HepG2 (cell line): ENCODE results near the gene ACTN1. TPM values are rescaled to one million over a fixed set of nuclear protein-coding genes. Genes with fewer than 3 reads are reported as not detected.

Experiments
- CBFB ChIP-seq: sonication (generic); formaldehyde crosslinking; IDR thresholded peaks from 2 replicates; pipeline ENCODE4 v1.4.0; 2020; ENCODE audit warnings: missing genetic modification reagents
- CBX1 ChIP-seq: IDR thresholded peaks from one replicate; pipeline ENCODE4 v1.6.1; 2016; ENCODE audit warnings: antibody characterized with exemption, low read depth
- FOSL2 ChIP-seq: sonication (generic); formaldehyde crosslinking; IDR thresholded peaks from 2 replicates; pipeline ENCODE4 v1.4.0; 2020; ENCODE audit warnings: missing genetic modification reagents
- KDM3A ChIP-seq: IDR thresholded peaks from 2 replicates; pipeline ENCODE4 v1.6.1; 2018; ENCODE audit warnings: low read depth, missing compliant biosample characterization
- KLF16 ChIP-seq, 2 experiments: sonication (generic) in 1 of 2; formaldehyde crosslinking in 1 of 2; IDR thresholded peaks; 2 replicates each; pipeline versions ENCODE4 v1.6.1 to v1.8.0; 2016 to 2023; ENCODE audit warnings: missing genetic modification reagents in 2 of 2, missing compliant biosample characterization in 1 of 2
- MIXL1 ChIP-seq: IDR thresholded peaks from 2 replicates; pipeline ENCODE4 v1.6.1; 2016
- MYNN ChIP-seq: sonication (generic); formaldehyde crosslinking; IDR thresholded peaks from 2 replicates; pipeline ENCODE4 v1.4.0; 2020; ENCODE audit warnings: mild to moderate bottlenecking, low read depth, missing genetic modification reagents
- NFKB2 ChIP-seq: sonication (generic); formaldehyde crosslinking; IDR thresholded peaks from 2 replicates; pipeline ENCODE4 v1.4.0; 2020; ENCODE audit warnings: missing genetic modification reagents, borderline replicate concordance
- RARA ChIP-seq: IDR thresholded peaks from 2 replicates; pipeline ENCODE4 v1.6.1; 2016; ENCODE audit warnings: missing genetic modification reagents, missing compliant biosample characterization
- RXRA ChIP-seq: sonication (generic); formaldehyde crosslinking; IDR thresholded peaks from 2 replicates; pipeline ENCODE4 v1.5.1; 2020; ENCODE audit warnings: missing genetic modification reagents
- SYNCRIP ChIP-seq: fragments of 200-400 bp; formaldehyde crosslinking; IDR thresholded peaks from 2 replicates; pipeline ENCODE4 v1.6.1; 2018; ENCODE audit warnings: mild to moderate bottlenecking, low read depth, low read length; ENCODE audit not compliant: insufficient read depth
- TAF15 ChIP-seq: fragments of 200-400 bp; formaldehyde crosslinking; IDR thresholded peaks from one replicate; pipeline ENCODE4 v1.6.1; 2018; ENCODE audit warnings: mild to moderate bottlenecking, low read depth, low read length; ENCODE audit not compliant: poor library complexity, severe bottlenecking
- TMF1 ChIP-seq: sonication (generic); formaldehyde crosslinking; IDR thresholded peaks from 2 replicates; pipeline ENCODE4 v1.8.1; 2022; ENCODE audit warnings: low read depth, missing genetic modification reagents
- TSC22D2 ChIP-seq: sonication (generic); formaldehyde crosslinking; IDR thresholded peaks from 2 replicates; pipeline ENCODE4 v1.5.1; 2020; ENCODE audit warnings: missing genetic modification reagents, mild to moderate bottlenecking, borderline replicate concordance
- ZBTB21 ChIP-seq: sonication (generic); formaldehyde crosslinking; IDR thresholded peaks from 2 replicates; pipeline ENCODE4 v1.4.0; 2020; ENCODE audit warnings: missing genetic modification reagents
- ZNF570 ChIP-seq: sonication (generic); formaldehyde crosslinking; IDR thresholded peaks from 2 replicates; pipeline ENCODE4 v1.4.0; 2020; ENCODE audit warnings: mild to moderate bottlenecking, missing genetic modification reagents, borderline replicate concordance
- ZNF589 ChIP-seq: sonication (generic); formaldehyde crosslinking; conservative IDR thresholded peaks from 2 replicates; pipeline ENCODE4 v1.8.0; 2022; ENCODE audit warnings: mild to moderate bottlenecking, moderate library complexity, missing genetic modification reagents
- ZNF652 ChIP-seq: IDR thresholded peaks from 2 replicates; pipeline ENCODE4 v1.6.1; 2016; ENCODE audit warnings: low read depth, borderline replicate concordance
- ZNF670 ChIP-seq: sonication (generic); formaldehyde crosslinking; IDR thresholded peaks from 2 replicates; pipeline ENCODE4 v1.8.0; 2022; ENCODE audit warnings: mild to moderate bottlenecking, missing genetic modification reagents, borderline replicate concordance
- polyA plus RNA-seq, 8 experiments: library from polyadenylated mRNA; depleted of rRNA in 3 of 8; stranded (reverse) in 7 of 8; unstranded in 1 of 8; fragments of >200 nt; fragmentation: Illumina TruSeq in 4 of 8; extraction: Trizol in 4 of 8; gene quantifications; 2 replicates each; pipeline versions ENCODE4 v1.2.1 to v1.2.3, GENCODE V29; 2011 to 2016; ENCODE audit warnings: low read depth in 4 of 8, missing spikeins in 1 of 8, mixed read lengths in 1 of 8; ENCODE audit not compliant: insufficient read depth in 1 of 8
- total RNA-seq, 5 experiments: library from RNA; depleted of rRNA; stranded (reverse); fragments of >200 nt; fragmentation: Illumina TruSeq; extraction: Trizol; gene quantifications; 2 replicates each; pipeline ENCODE4 v1.2.3, GENCODE V29; 2016; ENCODE audit warnings: low read depth in 1 of 5
- TF ChIP-seq, protein P1 (sequence below): sonication (generic); formaldehyde crosslinking; IDR thresholded peaks from 2 replicates; pipeline ENCODE4 v1.4.0; 2020; ENCODE audit warnings: low read depth, missing genetic modification reagents
- TF ChIP-seq, protein P2 (sequence below): sonication (generic); formaldehyde crosslinking; IDR thresholded peaks from 2 replicates; pipeline ENCODE4 v1.8.1; 2022; ENCODE audit warnings: low read depth, mild to moderate bottlenecking, missing genetic modification reagents
- TF ChIP-seq, protein P3 (sequence below): sonication (generic); formaldehyde crosslinking; conservative IDR thresholded peaks from 2 replicates; pipeline ENCODE4 v1.8.0; 2022; ENCODE audit warnings: low read depth, missing genetic modification reagents

ACTN1 gene
- total and polyA plus RNA-seq, 2 of the 13 experiments (the other 11 are each of a cell fraction or from before 2014, with no cell fraction given) = 58.6 to 162 TPM

DNA sequence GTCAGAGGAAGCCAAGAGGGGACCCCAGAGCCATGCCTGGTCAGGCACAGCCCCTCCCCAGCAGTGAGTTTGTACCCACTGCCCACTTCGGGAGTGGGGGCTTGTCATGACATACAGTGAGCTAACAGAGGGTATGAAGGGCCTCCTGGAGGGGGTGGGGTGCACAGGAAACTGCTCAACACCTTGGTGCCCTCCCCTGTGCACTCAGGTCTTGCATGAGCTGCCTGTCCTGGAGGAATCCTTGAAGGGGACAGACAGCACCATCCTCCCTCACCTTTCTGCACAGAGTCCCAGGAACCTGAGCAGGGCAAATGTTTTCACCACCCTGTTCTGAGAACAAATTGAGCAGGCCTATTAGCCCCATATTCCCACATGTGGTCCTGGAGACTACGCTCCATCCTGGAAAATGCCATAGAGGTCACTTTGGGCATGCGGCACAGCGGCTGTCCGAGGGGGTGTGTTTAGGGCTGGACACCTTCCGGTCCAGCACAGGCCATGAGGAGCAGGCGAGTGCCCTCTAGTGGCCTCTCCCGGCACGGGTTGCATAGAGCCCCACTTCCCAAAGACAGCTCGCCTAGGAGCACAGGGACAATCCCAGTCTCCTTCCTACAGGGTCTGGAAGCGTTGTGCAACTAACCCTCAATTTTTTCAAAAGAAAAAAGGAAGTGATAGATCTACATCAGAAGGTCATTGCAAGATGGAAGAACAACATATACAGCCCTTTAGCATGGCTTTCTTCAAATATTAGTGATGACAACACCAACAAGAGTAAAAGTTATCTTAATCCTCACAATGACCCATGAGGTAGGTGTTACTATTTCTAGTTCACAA, 154.4 kb downstream of the ACTN1 start (continued):
- TF ChIP-seq TMF1 (CRISPR knock-in tag) = 0 out of 2 replicates have a peak, but pooled peaks have one; percentile 69
- no peak for TF ChIP-seq TAF15
- TF ChIP-seq TSC22D2 (CRISPR knock-in tag) = 0 out of 2 replicates have a peak, but pooled peaks have one; percentile 27
- TF ChIP-seq, protein P1, sequence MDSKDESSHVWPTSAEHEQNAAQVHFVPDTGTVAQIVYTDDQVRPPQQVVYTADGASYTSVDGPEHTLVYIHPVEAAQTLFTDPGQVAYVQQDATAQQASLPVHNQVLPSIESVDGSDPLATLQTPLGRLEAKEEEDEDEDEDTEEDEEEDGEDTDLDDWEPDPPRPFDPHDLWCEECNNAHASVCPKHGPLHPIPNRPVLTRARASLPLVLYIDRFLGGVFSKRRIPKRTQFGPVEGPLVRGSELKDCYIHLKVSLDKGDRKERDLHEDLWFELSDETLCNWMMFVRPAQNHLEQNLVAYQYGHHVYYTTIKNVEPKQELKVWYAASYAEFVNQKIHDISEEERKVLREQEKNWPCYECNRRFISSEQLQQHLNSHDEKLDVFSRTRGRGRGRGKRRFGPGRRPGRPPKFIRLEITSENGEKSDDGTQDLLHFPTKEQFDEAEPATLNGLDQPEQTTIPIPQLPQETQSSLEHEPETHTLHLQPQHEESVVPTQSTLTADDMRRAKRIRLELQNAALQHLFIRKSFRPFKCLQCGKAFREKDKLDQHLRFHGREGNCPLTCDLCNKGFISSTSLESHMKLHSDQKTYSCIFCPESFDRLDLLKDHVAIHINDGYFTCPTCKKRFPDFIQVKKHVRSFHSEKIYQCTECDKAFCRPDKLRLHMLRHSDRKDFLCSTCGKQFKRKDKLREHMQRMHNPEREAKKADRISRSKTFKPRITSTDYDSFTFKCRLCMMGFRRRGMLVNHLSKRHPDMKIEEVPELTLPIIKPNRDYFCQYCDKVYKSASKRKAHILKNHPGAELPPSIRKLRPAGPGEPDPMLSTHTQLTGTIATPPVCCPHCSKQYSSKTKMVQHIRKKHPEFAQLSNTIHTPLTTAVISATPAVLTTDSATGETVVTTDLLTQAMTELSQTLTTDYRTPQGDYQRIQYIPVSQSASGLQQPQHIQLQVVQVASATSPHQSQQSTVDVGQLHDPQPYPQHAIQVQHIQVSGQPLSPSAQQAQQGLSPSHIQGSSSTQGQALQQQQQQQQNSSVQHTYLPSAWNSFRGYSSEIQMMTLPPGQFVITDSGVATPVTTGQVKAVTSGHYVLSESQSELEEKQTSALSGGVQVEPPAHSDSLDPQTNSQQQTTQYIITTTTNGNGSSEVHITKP (CRISPR knock-in tag) = no peak
- no peak for TF ChIP-seq SYNCRIP
- peak; percentile 93 for TF ChIP-seq CBX1
- no peak for TF ChIP-seq MYNN
- TF ChIP-seq RARA (CRISPR knock-in tag) = peak; percentile 67; the same call in 1 of the 2 replicates
- peak in 1 of 2 experiments; percentile 20; a peak in 1 of 4 replicates for TF ChIP-seq KLF16 (CRISPR knock-in tag; IDR thresholded peaks at IDR 0.05)
- TF ChIP-seq FOSL2 (CRISPR knock-in tag) = peak; percentile 69
- TF ChIP-seq ZBTB21 (CRISPR knock-in tag) = no peak
- no peak; the same call in 1 of the 2 replicates for TF ChIP-seq NFKB2
- TF ChIP-seq ZNF570 (CRISPR knock-in tag) = 0 out of 2 replicates have a peak, but pooled peaks have one; percentile 9
- peak; percentile 53; the same call in 1 of the 2 replicates for TF ChIP-seq ZNF652 (CRISPR knock-in tag)
- TF ChIP-seq, protein P2, sequence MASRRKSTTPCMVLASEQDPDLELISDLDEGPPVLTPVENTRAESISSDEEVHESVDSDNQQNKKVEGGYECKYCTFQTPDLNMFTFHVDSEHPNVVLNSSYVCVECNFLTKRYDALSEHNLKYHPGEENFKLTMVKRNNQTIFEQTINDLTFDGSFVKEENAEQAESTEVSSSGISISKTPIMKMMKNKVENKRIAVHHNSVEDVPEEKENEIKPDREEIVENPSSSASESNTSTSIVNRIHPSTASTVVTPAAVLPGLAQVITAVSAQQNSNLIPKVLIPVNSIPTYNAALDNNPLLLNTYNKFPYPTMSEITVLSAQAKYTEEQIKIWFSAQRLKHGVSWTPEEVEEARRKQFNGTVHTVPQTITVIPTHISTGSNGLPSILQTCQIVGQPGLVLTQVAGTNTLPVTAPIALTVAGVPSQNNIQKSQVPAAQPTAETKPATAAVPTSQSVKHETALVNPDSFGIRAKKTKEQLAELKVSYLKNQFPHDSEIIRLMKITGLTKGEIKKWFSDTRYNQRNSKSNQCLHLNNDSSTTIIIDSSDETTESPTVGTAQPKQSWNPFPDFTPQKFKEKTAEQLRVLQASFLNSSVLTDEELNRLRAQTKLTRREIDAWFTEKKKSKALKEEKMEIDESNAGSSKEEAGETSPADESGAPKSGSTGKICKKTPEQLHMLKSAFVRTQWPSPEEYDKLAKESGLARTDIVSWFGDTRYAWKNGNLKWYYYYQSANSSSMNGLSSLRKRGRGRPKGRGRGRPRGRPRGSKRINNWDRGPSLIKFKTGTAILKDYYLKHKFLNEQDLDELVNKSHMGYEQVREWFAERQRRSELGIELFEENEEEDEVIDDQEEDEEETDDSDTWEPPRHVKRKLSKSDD = peak; percentile 81
- TF ChIP-seq, protein P3, sequence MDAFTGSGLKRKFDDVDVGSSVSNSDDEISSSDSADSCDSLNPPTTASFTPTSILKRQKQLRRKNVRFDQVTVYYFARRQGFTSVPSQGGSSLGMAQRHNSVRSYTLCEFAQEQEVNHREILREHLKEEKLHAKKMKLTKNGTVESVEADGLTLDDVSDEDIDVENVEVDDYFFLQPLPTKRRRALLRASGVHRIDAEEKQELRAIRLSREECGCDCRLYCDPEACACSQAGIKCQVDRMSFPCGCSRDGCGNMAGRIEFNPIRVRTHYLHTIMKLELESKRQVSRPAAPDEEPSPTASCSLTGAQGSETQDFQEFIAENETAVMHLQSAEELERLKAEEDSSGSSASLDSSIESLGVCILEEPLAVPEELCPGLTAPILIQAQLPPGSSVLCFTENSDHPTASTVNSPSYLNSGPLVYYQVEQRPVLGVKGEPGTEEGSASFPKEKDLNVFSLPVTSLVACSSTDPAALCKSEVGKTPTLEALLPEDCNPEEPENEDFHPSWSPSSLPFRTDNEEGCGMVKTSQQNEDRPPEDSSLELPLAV (CRISPR knock-in tag) = no peak
- no peak for TF ChIP-seq ZNF589
- peak; percentile 58 for TF ChIP-seq RXRA (CRISPR knock-in tag)
- peak; percentile 82; the same call in 1 of the 2 replicates for TF ChIP-seq KDM3A (CRISPR knock-in tag)
- no peak for TF ChIP-seq ZNF670 (CRISPR knock-in tag)
- TF ChIP-seq MIXL1 = peak; percentile 90
- 0 out of 2 replicates have a peak, but pooled peaks have one; percentile 75 for TF ChIP-seq CBFB (CRISPR knock-in tag)
